ENCODE measurements around the gene KLHDC10. TPM values are rescaled to one million over a fixed set of nuclear protein-coding genes. Genes with fewer than 3 reads are reported as not detected.

The KLHDC10 gene
- total and polyA plus RNA-seq, 2 experiments from 2014 or later = 5.5 to 14.7 TPM

DNA sequence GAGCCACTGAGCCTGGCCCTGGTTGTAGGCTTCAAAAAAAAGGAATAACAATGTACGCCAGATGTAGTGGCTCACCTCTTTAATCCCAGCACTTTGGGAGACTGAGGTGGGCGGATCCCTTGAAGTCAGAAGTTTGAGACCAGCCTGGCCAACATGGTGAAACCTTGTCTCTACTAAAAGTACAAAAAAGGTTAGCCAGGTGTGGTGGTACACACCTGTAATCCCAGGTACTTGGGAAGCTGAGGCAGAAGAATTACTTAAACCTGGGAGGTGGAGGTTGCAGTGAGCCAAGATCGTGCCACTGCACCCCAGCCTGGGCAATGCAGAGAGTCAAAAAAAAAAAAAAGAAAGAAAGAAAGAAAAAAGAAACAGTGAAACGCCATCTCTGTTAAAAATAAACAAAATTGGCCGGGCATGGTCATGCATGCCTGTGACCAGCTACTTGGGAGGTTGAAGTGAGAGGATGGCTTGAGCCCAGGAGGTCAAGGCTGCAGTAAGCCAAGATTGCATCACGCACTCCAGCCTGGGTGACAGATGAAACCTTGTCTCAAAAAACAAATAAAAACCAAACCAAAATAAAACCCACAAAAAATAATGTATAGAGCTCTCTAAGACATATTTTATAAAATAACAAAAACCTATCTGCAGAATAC lies 4.7 kb upstream of the KLHDC10 start:
- no peaks in the 10 kb centered on the region for H3K79me2 ChIP-seq (replicated peaks; ENCODE audit: insufficient read depth)
- no peak overlapping the region for H3K27ac ChIP-seq (ENCODE audit: low read depth)
- TF ChIP-seq STAT1 (IDR thresholded peaks at IDR 0.05; ENCODE audit: unreplicated experiment) = no peak
- TF ChIP-seq NANOG (IDR thresholded peaks at IDR 0.05; ENCODE audit: borderline replicate concordance) = no peak
- TF ChIP-seq CREB1 (CRISPR knock-in tag; IDR thresholded peaks at IDR 0.05; ENCODE audit: low read depth) = no peak
- no peak for TF ChIP-seq EZH2 (IDR thresholded peaks at IDR 0.05; ENCODE audit: low read depth, unreplicated experiment)
- TF ChIP-seq ZNF331 (CRISPR knock-in tag; IDR thresholded peaks at IDR 0.05; ENCODE audit: low read depth) = no peak
- TF ChIP-seq POLR2AphosphoS5 (IDR thresholded peaks at IDR 0.05; ENCODE audit: low read depth) = no peak
- TF ChIP-seq, protein P1, sequence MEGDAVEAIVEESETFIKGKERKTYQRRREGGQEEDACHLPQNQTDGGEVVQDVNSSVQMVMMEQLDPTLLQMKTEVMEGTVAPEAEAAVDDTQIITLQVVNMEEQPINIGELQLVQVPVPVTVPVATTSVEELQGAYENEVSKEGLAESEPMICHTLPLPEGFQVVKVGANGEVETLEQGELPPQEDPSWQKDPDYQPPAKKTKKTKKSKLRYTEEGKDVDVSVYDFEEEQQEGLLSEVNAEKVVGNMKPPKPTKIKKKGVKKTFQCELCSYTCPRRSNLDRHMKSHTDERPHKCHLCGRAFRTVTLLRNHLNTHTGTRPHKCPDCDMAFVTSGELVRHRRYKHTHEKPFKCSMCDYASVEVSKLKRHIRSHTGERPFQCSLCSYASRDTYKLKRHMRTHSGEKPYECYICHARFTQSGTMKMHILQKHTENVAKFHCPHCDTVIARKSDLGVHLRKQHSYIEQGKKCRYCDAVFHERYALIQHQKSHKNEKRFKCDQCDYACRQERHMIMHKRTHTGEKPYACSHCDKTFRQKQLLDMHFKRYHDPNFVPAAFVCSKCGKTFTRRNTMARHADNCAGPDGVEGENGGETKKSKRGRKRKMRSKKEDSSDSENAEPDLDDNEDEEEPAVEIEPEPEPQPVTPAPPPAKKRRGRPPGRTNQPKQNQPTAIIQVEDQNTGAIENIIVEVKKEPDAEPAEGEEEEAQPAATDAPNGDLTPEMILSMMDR (conservative IDR thresholded peaks at IDR 0.05; ENCODE audit: low read depth in 2 of 2) = no peak
- TF ChIP-seq EZH2phosphoT487 (IDR thresholded peaks at IDR 0.05; ENCODE audit: unreplicated experiment) = no peak
- TF ChIP-seq, protein P2, sequence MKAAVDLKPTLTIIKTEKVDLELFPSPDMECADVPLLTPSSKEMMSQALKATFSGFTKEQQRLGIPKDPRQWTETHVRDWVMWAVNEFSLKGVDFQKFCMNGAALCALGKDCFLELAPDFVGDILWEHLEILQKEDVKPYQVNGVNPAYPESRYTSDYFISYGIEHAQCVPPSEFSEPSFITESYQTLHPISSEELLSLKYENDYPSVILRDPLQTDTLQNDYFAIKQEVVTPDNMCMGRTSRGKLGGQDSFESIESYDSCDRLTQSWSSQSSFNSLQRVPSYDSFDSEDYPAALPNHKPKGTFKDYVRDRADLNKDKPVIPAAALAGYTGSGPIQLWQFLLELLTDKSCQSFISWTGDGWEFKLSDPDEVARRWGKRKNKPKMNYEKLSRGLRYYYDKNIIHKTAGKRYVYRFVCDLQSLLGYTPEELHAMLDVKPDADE (IDR thresholded peaks at IDR 0.05) = no peak
- TF ChIP-seq, protein P3, sequence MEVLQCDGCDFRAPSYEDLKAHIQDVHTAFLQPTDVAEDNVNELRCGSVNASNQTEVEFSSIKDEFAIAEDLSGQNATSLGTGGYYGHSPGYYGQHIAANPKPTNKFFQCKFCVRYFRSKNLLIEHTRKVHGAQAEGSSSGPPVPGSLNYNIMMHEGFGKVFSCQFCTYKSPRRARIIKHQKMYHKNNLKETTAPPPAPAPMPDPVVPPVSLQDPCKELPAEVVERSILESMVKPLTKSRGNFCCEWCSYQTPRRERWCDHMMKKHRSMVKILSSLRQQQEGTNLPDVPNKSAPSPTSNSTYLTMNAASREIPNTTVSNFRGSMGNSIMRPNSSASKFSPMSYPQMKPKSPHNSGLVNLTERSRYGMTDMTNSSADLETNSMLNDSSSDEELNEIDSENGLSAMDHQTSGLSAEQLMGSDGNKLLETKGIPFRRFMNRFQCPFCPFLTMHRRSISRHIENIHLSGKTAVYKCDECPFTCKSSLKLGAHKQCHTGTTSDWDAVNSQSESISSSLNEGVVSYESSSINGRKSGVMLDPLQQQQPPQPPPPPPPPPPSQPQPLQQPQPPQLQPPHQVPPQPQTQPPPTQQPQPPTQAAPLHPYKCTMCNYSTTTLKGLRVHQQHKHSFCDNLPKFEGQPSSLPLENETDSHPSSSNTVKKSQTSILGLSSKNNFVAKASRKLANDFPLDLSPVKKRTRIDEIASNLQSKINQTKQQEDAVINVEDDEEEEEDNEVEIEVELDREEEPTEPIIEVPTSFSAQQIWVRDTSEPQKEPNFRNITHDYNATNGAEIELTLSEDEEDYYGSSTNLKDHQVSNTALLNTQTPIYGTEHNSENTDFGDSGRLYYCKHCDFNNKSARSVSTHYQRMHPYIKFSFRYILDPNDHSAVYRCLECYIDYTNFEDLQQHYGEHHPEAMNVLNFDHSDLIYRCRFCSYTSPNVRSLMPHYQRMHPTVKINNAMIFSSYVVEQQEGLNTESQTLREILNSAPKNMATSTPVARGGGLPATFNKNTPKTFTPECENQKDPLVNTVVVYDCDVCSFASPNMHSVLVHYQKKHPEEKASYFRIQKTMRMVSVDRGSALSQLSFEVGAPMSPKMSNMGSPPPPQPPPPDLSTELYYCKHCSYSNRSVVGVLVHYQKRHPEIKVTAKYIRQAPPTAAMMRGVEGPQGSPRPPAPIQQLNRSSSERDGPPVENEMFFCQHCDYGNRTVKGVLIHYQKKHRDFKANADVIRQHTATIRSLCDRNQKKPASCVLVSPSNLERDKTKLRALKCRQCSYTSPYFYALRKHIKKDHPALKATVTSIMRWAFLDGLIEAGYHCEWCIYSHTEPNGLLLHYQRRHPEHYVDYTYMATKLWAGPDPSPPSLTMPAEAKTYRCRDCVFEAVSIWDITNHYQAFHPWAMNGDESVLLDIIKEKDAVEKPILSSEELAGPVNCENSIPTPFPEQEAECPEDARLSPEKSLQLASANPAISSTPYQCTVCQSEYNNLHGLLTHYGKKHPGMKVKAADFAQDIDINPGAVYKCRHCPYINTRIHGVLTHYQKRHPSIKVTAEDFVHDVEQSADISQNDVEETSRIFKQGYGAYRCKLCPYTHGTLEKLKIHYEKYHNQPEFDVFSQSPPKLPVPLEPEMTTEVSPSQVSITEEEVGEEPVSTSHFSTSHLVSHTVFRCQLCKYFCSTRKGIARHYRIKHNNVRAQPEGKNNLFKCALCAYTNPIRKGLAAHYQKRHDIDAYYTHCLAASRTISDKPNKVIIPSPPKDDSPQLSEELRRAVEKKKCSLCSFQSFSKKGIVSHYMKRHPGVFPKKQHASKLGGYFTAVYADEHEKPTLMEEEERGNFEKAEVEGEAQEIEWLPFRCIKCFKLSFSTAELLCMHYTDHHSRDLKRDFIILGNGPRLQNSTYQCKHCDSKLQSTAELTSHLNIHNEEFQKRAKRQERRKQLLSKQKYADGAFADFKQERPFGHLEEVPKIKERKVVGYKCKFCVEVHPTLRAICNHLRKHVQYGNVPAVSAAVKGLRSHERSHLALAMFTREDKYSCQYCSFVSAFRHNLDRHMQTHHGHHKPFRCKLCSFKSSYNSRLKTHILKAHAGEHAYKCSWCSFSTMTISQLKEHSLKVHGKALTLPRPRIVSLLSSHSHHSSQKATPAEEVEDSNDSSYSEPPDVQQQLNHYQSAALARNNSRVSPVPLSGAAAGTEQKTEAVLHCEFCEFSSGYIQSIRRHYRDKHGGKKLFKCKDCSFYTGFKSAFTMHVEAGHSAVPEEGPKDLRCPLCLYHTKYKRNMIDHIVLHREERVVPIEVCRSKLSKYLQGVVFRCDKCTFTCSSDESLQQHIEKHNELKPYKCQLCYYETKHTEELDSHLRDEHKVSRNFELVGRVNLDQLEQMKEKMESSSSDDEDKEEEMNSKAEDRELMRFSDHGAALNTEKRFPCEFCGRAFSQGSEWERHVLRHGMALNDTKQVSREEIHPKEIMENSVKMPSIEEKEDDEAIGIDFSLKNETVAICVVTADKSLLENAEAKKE (CRISPR knock-in tag; IDR thresholded peaks at IDR 0.05) = no peak
- TF ChIP-seq ZNF114 (CRISPR knock-in tag; IDR thresholded peaks at IDR 0.05) = no peak
- TF ChIP-seq, protein P4, sequence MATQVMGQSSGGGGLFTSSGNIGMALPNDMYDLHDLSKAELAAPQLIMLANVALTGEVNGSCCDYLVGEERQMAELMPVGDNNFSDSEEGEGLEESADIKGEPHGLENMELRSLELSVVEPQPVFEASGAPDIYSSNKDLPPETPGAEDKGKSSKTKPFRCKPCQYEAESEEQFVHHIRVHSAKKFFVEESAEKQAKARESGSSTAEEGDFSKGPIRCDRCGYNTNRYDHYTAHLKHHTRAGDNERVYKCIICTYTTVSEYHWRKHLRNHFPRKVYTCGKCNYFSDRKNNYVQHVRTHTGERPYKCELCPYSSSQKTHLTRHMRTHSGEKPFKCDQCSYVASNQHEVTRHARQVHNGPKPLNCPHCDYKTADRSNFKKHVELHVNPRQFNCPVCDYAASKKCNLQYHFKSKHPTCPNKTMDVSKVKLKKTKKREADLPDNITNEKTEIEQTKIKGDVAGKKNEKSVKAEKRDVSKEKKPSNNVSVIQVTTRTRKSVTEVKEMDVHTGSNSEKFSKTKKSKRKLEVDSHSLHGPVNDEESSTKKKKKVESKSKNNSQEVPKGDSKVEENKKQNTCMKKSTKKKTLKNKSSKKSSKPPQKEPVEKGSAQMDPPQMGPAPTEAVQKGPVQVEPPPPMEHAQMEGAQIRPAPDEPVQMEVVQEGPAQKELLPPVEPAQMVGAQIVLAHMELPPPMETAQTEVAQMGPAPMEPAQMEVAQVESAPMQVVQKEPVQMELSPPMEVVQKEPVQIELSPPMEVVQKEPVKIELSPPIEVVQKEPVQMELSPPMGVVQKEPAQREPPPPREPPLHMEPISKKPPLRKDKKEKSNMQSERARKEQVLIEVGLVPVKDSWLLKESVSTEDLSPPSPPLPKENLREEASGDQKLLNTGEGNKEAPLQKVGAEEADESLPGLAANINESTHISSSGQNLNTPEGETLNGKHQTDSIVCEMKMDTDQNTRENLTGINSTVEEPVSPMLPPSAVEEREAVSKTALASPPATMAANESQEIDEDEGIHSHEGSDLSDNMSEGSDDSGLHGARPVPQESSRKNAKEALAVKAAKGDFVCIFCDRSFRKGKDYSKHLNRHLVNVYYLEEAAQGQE (IDR thresholded peaks at IDR 0.05; ENCODE audit: unreplicated experiment) = no peak
- TF ChIP-seq JUNB (IDR thresholded peaks at IDR 0.05; ENCODE audit: unreplicated experiment) = no peak
- no peak for ATAC-seq
- no peak overlapping the region; the same call in 1 of the 2 replicates for H3K27ac Mint-ChIP-seq
- no peak overlapping the region for H3K4me2 ChIP-seq
- H3K9me3 Mint-ChIP-seq = no peaks in the 10 kb centered on the region
- H4K20me1 ChIP-seq (replicated peaks; ENCODE audit: insufficient read depth) = no peaks in the 10 kb centered on the region
- no peaks in the 10 kb centered on the region for H3F3A ChIP-seq (replicated peaks; ENCODE audit: low read depth)
- peaks cover 2% of the 10 kb centered on the region for H3K27me3 Mint-ChIP-seq (ENCODE audit: insufficient read depth, low read depth, poor library complexity)
- no peaks in the 10 kb centered on the region for H3K36me3 ChIP-seq (ENCODE audit: insufficient read depth)
- no peak for DNase-seq (ENCODE audit: low spot score)
- H3K27me3 ChIP-seq (ENCODE audit: insufficient read depth) = no peaks in the 10 kb centered on the region
- no peak overlapping the region for H3K4me3 ChIP-seq
- no peaks in the 10 kb centered on the region for H3K9me2 ChIP-seq (ENCODE audit: insufficient read depth)
- H3K4me3 Mint-ChIP-seq = no peak overlapping the region
- H3K36me3 Mint-ChIP-seq (ENCODE audit: low read depth) = no peaks in the 10 kb centered on the region
- peaks cover 5% of the 10 kb centered on the region for H3K4me1 Mint-ChIP-seq
- H2AFZ ChIP-seq = peak overlapping the region; percentile 1; the same call in 1 of the 2 replicates
- H3K4me1 ChIP-seq (ENCODE audit: insufficient read depth) = 0 out of 2 replicates have a peak, but pooled peaks cover 5% of the 10 kb centered on the region
